HG03378 (cell line): ENCODE measurements around the gene RTL5.

Experiments used
- ATAC-seq: cut with Tn5 transposase; IDR thresholded peaks from one replicate; pipeline ENCODE4 v1.9.1; 2021; ENCODE audit warnings: mild to moderate bottlenecking, moderate library complexity; ENCODE audit not compliant: unreplicated experiment

Gene RTL5

DNA sequence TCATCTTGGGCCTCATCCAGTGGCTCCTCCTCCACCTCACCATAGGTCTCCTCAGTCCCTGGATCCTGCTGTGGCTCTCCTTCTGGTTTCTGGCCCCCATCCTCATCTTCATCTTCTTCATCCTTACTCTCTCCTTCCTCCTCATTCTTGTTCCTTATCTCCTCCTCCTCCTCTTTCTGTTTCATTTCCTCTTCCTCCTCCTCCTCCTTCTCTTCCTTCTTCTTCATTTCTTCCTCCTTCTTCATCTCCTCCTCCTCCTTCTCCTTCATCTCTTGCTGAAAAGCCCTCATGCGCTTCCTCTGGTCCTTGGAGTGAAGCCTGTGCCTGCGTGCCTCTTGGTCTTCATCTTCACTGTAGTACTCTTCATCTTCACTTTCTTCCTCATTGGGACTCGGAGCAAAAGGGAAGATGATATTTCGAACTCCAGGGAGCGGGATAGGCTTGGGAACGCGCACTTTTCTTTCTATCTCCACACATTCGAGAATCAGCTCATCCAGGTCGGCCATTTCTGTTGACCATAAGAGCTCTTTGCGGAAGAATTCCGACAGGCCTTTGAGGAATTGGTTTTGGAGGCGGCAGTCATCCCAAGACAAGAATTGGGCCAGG lies 1.5 kb downstream of the RTL5 start:
- ATAC-seq: no peak

- ATAC-seq: no peak
Observed at GRCh38 chrX:72129661-72130060, 2.1 kb downstream of the RTL5 start.

DNA sequence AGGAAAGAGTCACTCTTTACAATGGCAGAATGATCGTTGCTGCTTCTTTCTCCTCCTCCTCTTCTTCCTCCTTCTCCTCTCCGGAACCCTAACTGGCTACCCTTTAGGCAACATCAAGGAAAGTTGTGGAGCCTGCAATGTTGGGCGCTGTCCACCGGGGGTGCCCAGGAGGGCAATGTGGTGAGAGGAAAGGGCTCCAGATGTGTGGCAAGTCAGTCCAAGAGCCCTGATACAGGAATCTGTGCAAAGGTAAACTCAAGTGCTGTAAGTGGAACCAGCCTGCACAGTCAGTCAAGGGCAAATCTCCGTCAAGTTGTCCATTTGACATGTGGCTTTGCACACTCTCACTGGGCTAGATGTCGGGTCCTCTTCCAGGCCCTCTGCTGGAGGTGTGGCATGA lies 2.8 kb downstream of the RTL5 start:
- ATAC-seq: no peak

- no peak for ATAC-seq
Observed at GRCh38 chrX:72128183-72128834, 3.4 kb downstream of the RTL5 start.

GRCh38 chrX:72127332-72127731 lies 4.4 kb downstream of the RTL5 start:
- no peak for ATAC-seq

- ATAC-seq: peak; percentile 81
Observed at GRCh38 chrX:72126539-72127140, 5.1 kb downstream of the RTL5 start.

DNA sequence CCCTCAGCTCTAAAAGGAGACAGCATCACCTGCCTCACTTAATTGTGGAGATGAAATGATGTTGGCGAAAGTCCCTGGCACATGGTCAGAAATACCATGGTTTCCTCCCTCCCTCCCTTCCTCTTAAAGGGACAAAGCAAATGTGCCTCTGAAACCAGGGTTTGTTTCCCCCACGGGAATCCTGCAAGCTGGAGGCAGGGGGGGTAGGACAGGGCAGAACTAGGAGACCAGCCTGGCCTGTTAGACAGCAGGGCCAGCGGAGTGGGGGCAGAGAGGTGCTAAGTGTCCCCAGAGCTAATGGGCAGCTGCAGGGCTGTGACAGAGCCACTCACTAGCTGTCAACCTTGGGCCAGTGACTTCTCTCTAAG lies 5.7 kb downstream of the RTL5 start:
- ATAC-seq: no peak

GRCh38 chrX:72125331-72126047 lies 6.2 kb downstream of the RTL5 start:
- ATAC-seq: no peak

DNA sequence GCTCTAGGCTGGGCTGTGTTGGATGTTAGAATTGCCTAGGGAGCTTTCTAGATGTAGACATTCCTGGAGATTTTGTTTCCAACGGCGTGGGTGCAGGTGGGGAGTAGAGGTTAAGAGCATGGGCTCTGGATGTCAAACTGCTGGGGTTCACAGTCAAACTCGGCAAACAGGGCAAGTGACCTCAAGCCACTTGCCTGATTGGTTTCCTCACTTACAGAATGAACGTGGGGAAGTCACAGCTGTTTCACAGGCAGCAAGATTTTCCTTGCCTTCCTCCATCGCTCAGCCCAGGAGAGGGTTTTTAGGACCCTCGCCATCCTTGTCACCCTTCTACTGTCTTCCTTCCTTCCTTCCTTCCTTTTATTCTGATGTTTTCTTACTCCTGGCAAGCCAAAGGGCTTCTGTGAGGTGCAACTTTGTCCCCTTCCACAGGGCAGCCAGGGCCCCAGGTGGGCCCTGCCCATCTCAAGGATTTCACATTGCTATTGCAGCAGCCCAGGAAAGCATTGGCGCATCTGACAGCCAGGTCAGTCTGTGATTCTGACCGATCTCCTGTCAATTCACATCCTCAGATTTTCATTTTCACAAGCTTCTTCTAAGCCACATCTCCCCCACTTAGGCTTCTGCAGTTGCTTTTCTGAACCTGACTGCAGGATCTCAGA lies 7.0 kb downstream of the RTL5 start:
- ATAC-seq: no peak

- no peak for ATAC-seq
Observed at GRCh38 chrX:72123471-72124185, 8.1 kb downstream of the RTL5 start.

DNA sequence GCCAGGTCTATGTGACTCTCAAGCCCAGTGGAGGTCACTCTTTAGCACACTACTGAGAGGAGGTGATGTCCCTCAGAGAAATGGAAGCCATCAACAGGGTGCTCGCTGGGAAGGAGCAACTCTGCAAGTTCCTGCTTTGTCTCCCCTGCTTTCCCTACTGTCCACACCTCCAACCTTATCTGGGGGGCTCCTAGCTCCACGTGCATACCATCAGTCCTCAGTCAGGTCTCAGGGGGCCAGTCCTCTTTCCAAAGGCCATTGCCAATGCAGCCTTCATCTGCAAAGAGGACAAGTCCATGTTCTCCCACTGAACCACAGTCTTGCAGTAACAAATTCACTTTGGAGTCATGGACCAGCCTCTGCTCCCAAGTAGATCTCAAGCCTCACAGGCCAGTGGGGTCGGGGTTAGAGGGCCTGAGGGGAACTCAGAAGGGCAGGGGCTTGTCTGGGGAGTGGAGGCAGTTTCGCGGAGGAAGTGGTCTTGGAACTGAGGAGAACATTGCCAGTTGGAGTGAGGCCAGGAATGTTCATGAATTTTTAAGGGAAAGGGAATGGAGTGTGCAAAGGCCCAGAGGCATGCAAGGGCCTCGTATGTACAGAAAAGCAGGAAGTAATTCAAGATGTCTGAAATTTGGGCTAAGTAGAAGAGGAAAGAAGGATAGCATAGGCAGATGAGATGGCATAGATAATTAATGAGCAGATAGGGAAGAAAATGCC lies 8.9 kb downstream of the RTL5 start:
- no peak for ATAC-seq

GRCh38 chrX:72121383-72121782 lies 10.3 kb downstream of the RTL5 start:
- ATAC-seq: no peak

DNA sequence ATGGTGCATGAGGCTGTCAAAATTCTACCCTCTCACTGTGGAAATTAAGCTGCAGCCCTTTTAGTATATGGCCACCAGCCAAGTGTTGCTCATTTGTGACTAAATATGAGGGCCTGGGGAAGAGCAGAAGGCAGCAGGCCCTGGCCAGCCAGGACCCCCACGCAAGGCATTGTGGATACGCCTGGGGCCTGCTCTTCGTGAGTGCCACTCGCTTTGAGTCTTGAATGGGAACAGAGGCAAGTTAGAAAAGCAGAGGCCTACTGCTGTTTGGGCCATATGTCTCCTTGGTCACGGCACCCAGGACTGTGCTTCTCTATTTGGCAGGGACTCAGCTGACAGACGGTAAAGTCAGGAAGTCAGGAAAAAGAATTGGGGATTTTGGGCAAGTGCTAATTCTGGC lies 10.9 kb downstream of the RTL5 start:
- ATAC-seq: no peak

DNA sequence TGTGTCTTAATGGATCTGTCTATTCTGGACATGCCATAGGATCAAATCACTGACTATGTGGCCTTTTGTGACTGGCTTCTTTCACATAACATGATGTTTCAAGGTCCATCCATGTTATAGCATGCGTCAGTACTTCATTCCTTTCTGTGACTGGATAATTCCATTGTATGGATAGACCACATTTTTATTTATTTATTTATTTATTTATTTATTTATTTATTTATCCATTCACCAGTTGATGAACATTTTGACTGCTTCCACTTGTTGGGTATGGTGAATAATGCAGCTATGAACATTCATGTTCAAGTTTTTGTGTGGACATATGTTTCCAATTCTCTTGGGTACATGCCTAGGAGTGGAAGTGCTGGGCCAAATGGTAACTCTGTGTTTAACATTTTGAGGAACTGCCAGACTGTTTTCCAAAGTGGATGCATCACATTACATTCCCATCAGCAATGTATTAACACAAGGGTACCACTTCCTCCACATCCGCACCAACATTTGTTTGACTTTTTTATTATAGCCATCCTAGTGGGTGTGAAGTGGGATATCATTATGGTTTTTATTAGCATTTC lies 14.0 kb downstream of the RTL5 start:
- ATAC-seq: no peak

DNA sequence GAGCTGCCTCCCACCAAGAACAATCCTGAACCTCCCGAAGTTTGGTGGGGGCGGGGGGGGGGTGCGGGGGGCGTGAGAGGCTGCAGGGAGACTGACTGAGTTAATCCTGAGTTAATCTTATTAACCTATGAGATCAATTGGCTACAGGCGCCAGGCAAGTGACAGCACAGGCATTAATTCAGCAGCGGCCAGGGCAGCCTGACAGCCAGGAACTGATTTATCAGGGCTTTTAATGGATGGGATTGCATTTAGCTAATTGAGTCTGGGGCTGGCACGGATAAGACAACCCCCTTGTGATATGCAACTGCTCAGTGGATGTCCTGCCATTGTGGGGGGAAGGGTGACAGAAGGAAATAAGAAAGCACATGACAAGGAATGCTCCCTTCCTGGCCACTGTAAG lies 16.3 kb downstream of the RTL5 start:
- no peak for ATAC-seq

- no peak for ATAC-seq
Observed at GRCh38 chrX:72114807-72115206, 16.9 kb downstream of the RTL5 start.

GRCh38 chrX:72114306-72114705 lies 17.4 kb downstream of the RTL5 start:
- no peak for ATAC-seq

DNA sequence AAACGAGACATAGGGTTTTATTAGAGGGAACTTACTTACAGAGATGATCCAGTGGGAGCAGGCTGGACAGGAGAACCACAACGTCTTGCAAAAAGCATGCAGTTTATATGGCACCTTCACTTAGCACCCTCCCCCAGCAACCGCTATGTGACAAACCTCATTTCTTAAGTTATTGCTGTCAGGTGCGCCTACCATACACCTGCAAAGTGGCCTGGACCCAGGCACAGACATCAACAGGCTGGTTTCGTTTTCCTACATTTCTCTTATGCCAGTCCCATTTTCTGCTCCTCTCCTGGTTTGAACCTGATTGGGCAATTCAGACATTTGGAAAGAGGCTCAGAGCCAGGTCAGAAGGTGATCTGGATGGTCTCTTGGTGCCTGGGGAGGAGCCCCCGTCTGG lies 18.3 kb downstream of the RTL5 start:
- ATAC-seq: no peak

DNA sequence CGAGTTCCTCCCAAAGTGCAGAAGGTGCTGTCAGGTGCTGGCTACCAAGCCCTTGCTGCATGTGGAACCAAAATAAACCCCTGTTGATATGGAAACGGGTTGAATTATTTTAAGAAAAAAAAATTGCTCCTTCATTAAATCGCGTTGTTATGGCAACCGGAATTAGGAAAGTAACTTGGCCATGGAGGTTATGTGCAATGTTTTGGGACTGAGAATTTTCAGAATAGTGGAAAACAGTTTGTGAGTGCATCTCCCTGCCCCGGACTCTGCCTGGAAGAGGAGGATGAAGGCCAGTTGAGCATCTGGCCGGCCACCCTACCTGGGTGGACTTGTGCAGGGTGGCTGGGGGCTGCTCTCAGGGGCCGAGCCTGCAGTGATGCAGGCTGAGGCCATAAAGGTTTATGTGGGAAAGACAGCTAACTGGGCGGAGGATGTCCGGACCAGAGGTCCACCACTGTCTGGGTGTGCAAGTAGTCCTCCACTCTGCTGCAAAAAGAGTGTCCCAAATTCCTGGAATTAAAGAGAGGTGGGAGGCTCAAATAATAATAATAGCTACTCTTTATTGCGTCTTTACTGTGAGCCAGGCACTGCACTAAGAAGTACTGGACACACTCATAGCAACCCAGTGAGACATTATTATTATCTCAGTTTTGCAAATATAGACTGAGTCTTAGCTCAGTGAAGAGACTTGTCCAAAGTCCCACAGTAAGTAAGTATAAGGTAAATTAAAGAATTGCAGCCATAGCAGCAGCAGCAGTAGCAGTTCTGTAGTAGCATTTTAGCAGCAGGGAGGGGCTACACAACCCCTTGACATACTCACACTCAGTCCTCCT lies 20.6 kb downstream of the RTL5 start:
- ATAC-seq: no peak
